Measurements from ENCODE around the gene KCNJ5.

DNA sequence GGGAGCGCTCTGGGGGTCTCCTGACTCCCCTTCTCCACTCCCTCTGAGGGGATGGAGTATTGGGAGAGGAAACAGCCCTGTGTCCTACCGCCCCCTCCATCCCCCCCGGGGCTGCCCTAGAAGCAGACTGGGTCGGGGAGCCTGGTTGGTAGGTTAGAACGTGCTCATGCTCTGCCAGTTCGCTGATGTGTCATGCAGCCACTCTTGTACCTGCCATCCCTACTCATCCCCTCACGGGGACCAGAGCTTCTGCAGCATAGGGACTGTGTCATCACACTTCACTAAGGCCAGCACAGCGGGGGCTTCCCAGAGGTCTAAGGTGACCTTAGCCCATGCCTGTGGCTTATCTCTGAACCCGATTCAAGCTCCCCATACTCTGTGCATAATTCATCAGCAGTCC is 28.8 kb upstream of the KCNJ5 start:
- TF ChIP-seq CTCF (IDR thresholded peaks at IDR 0.05) (no peak), EZH2 (IDR thresholded peaks at IDR 0.05) (no peak)
